Heart left ventricle (tissue), 13 donors: ENCODE data around the gene YJEFN3.

ENCODE experiments used
- CTCF ChIP-seq, 12 donors: fragments of 200-600 bp; sonication (generic) in 4 of 12; IDR thresholded peaks; one replicate each; pipeline versions ENCODE4 v1.5.0 to v1.8.0; 2018 to 2022; ENCODE audit warnings: antibody characterized with exemption in 12 of 12, mild to moderate bottlenecking in 5 of 12
- POLR2A ChIP-seq, 2 donors: fragments of 450-650 bp; IDR thresholded peaks; one replicate each; pipeline ENCODE4 v1.6.1; 2017; ENCODE audit warnings: antibody characterized with exemption in 2 of 2, mild to moderate bottlenecking in 2 of 2, moderate library complexity in 2 of 2
- donor health status: ischemic (EF 13 %, LVEDD 7.1; RV severe dilation, severe dysfunction).
- donor health status: DM: no; HTN: yes; CAD: no.
- donor health status: DM: no; HTN: no; CAD: no.
- donor health status: ischemic (EF 25% LVEDD 6.9; RV normal size, moderate dysfunction).
- donor health status: ischemic (EF 25% LVEDD 5.7; RV mildly dilated, moderate dysfunction).
- donor health status: ischemic (EF 35%, LVEDD 5.7; RV mildly dilated, moderate dysfunction).
- donor health status: nonischemic (EF 11% LVEDD 7.7; RV severe dilation, severe dysfunction).
- donor health status: DM: yes; HTN: yes; CAD: no.
- donor health status: PGD.
- donor health status: ischemic (EF 29% LVEDD 5.4; RV normal size, mild dysfunction).
- donor health status: nonischemic (EF 23%, LVEDD 6.1; RV moderate dilation, normal function).

GRCh38 chr19:19525611-19526380 is 2.9 kb upstream of the YJEFN3 start:
- no peak for TF ChIP-seq CTCF (IDR thresholded peaks at IDR 0.05)
- no peak for TF ChIP-seq POLR2A (IDR thresholded peaks at IDR 0.05)
